IPS-20b (cell line): ENCODE data around the gene ETS1.

Experiments used
- H3K27ac ChIP-seq: one replicate; pipeline ENCODE4 v1.5.1; 2013; ENCODE audit warnings: low read length
- H3K27me3 ChIP-seq: 2 replicates; pipeline ENCODE4 v1.6.1; 2013; ENCODE audit warnings: mild to moderate bottlenecking, low read length, inconsistent platforms; ENCODE audit not compliant: insufficient read depth
- H3K36me3 ChIP-seq: 2 replicates; pipeline ENCODE4 v1.6.1; 2013; ENCODE audit warnings: low read depth, mild to moderate bottlenecking, inconsistent platforms, low read length, moderate library complexity; ENCODE audit not compliant: insufficient read depth
- H3K4me1 ChIP-seq: 2 replicates; pipeline ENCODE4 v1.6.1; 2013; ENCODE audit warnings: mild to moderate bottlenecking, control low read depth, inconsistent platforms, low read length, moderate library complexity; ENCODE audit not compliant: insufficient read depth
- H3K4me3 ChIP-seq: 2 replicates; pipeline ENCODE4 v1.5.1; 2013; ENCODE audit warnings: mild to moderate bottlenecking, low read length, inconsistent platforms
- H3K9ac ChIP-seq: 2 replicates; pipeline ENCODE4 v1.6.1; 2013; ENCODE audit warnings: low read depth, mild to moderate bottlenecking, inconsistent platforms, low read length, moderate library complexity
- H3K9me3 ChIP-seq: 2 replicates; pipeline ENCODE4 v1.6.1; 2013; ENCODE audit warnings: mild to moderate bottlenecking, low read depth, low read length, inconsistent platforms; ENCODE audit not compliant: insufficient read depth

The ETS1 gene

DNA sequence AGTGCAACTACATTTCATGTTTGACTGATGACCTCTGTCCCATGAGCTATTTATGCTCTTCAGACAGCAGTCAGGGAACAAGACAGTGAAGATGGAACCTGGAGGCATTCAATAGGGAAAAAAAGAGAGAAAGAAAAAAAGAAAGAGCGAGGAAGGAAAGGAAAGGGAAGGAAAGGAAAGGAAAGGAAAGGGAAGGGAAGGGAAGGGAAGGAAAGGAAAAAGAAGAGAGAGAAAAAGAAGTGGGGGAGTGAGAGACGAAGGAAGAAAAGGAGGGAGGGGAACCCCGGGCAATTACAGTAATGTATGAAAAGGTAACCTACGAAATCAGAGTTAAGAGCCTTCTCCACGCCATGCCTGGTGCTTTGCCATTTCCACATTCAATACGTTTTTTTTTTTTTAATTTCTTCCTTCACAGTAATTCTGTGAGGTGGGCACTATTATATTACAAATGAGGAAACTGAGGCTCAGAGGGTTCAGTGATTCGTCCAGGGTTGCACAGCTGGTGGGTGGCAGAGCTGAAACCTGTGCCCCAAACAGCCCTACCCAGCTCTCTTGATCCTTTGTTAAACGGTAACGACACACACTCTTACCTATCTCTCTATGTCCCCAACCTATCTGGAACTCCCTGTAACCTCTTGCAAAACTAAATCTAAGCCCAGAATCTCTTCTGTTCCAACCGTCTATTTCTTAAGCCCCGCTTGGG lies 39.3 kb downstream of the ETS1 start:
- Histone ChIP-seq H3K27me3 (peaks cover 94% of the 10 kb centered on the region), H3K27ac (no peak overlapping the region), H3K9me3 (no peaks in the 10 kb centered on the region), H3K9ac (no peak overlapping the region), H3K4me3 (peak overlapping the region; percentile 64; the same call in 1 of the 2 replicates), H3K4me1 (peaks cover 13% of the 10 kb centered on the region), H3K36me3 (no peaks in the 10 kb centered on the region)

DNA sequence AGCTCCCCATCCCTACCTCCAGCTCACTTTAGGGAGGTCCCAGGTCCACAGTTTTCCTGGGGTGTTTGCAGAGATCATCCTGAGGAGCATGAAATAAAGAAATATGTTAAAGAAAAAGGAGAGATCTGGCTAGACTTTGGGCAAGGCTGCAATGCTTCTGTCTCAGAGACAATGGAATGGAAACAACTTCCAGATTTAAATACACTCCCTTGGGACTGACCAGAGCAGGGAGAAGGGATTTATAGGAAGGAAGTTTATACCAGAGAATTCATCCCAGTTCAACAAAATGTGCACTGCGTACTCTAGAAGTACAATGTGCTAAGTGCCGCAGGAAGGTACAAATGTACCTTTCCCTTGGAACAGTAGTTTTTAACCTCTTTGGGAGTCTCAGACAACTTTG lies 40.4 kb downstream of the ETS1 start:
- H3K36me3 ChIP-seq: no peaks in the 10 kb centered on the region
- H3K27me3 ChIP-seq: peaks cover 90% of the 10 kb centered on the region
- H3K4me1 ChIP-seq: peaks cover 13% of the 10 kb centered on the region
- H3K9me3 ChIP-seq: no peaks in the 10 kb centered on the region
- no peak overlapping the region for H3K27ac ChIP-seq
- no peak overlapping the region for H3K4me3 ChIP-seq
- no peak overlapping the region for H3K9ac ChIP-seq

DNA sequence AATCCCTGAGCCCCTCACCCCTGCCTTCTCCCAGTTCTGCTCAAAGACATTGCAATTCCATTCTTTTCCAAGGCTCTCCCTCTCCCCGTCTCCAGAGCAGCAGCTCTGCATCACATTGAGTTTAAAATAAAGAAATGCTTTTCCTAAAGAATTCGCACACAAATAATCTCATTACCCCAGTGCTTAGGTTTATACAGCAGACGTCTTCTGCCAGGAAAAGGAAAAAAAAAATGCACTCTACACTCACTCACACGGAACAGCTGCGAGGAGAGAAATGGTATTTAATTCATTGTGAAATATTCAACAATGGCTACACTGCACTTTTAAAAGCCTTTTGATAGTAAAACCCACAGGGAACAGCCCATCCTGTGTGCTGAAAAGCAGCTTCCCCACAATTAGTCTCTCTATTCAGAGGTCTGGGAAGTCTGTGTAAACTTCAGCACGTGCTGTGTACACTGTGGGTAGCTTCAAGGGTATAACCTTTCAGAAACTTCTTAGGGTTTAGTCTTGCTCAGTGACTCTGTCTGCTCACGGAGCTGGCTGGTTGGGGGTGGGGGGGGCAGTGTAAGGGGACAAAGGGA lies 42.8 kb downstream of the ETS1 start:
- Histone ChIP-seq H3K27me3 (peaks cover 87% of the 10 kb centered on the region), H3K4me1 (peaks cover under 1% of the 10 kb centered on the region; the same call in 1 of the 2 replicates), H3K27ac (no peak overlapping the region)

DNA sequence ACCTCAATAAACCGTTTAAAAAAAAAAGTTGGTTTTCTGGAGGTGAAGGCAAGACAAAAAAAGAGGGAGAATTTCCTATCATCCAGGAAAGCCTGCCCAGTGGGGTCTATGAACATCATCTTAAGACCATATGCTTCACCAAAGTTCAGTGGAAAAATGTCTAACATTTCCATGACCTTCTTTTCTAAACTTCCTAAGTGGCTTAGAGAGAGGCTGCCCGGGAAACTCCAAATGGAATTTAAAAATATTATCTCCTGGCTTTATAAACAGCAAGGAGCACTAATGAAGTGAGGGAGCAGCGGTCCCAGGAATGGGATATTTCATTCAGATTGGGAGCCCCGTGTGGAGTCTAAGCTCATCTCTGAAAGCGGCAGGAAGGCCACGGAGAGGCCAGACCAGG lies 46.9 kb downstream of the ETS1 start:
- Histone ChIP-seq H3K27ac (no peak overlapping the region), H3K4me3 (no peak overlapping the region), H3K36me3 (no peaks in the 10 kb centered on the region), H3K9ac (no peak overlapping the region), H3K9me3 (no peaks in the 10 kb centered on the region), H3K4me1 (no peaks in the 10 kb centered on the region), H3K27me3 (peaks cover 87% of the 10 kb centered on the region)

More for the DNA sequence above, 42.8 kb downstream of the ETS1 start:
- Histone ChIP-seq H3K9ac (no peak overlapping the region), H3K4me3 (no peak overlapping the region), H3K36me3 (no peaks in the 10 kb centered on the region), H3K9me3 (no peaks in the 10 kb centered on the region)

DNA sequence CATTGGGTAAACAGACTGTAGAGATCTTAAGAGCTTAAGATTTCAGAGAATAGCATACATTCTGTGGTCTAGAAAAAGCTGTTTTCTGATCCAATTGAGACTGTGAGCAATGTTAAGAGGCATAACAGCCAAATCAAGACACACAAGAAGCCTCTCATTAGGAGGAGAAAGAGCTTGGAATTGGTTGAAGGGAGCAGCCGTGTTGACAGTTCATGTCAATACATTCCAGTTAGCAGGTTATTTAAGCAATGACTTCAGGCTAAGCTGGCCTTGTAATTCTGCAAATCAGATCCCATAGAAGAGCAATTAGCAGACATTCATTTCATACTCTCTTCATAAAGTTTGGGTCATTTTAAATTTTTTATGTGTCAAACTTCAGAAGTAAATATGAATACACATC lies 50.9 kb downstream of the ETS1 start:
- Histone ChIP-seq H3K27ac (no peak overlapping the region), H3K36me3 (no peaks in the 10 kb centered on the region), H3K4me1 (peaks cover 21% of the 10 kb centered on the region), H3K9ac (no peak overlapping the region), H3K9me3 (no peaks in the 10 kb centered on the region), H3K27me3 (peaks cover 97% of the 10 kb centered on the region), H3K4me3 (no peak overlapping the region)

DNA sequence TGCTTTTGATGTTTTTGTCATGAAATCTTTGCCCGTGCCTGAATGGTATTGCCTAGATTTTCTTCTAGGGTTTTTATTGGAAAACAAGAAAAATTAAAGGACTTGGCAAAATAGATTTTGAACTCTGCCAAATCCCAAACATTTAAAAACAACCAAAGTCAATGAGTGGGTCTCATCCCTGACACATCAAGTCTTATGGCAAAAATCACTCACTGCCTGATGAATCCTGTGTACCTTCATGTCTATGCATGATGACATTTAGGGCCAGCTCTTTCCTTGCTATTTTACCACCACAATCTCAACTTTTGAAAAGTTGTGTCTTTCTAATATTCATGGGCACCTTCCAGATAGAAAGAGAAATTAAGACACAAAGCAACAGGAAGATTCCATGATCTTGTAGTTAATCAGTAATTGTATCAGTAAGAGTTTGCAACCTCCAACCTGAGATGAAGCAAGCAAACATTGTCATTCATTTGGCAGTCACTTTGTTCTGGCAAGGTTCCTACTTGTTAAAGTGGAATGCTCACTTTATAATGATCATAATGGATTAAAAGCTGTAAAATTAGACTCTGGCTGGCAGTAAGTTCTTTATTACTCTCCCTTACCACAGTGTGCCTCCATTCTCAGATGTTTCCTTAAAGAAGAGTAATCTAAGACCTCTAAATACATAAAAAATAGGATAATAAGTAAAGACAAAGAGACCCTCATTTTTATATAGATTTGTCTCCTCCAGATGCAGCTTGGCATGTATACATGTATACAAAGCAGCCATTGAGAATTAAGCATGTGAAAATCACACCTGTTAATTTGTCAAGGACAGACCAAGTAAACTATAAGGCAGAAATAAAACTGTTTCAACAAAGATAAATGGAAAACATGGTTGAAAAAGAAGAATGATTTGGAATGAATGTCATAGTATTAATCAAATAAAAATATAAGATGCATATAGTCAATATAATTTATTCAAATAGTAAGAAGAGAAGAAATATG lies 51.6 kb downstream of the ETS1 start:
- Histone ChIP-seq H3K9ac (no peak overlapping the region), H3K4me3 (no peak overlapping the region), H3K9me3 (no peaks in the 10 kb centered on the region), H3K27me3 (peaks cover 97% of the 10 kb centered on the region), H3K4me1 (peaks cover 21% of the 10 kb centered on the region), H3K27ac (no peak overlapping the region), H3K36me3 (no peaks in the 10 kb centered on the region)

DNA sequence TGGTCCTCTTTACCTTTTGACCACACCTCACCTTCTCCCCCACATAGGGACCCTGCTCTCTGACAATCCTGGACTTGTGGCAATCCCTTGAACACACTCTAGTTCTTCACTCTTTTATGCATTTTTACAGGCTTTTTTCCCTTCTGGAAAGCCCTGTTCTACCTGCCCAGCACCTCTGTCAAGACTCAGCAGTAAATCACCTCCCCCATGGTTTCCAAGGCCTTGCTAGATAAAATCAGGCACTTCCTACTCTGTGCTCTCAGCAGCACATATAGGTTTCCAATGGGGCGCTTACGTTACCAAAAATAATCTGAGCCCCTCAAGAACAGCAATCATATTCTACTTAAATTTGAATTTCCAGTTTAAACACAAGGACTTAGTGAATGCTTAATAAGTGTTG lies 53.9 kb downstream of the ETS1 start:
- no peaks in the 10 kb centered on the region for H3K36me3 ChIP-seq
- H3K4me3 ChIP-seq: peak overlapping the region; percentile 62
- H3K9me3 ChIP-seq: no peaks in the 10 kb centered on the region
- H3K27ac ChIP-seq: no peak overlapping the region
- peaks cover 21% of the 10 kb centered on the region for H3K4me1 ChIP-seq
- H3K27me3 ChIP-seq: peaks cover 100% of the 10 kb centered on the region
- no peak overlapping the region for H3K9ac ChIP-seq

DNA sequence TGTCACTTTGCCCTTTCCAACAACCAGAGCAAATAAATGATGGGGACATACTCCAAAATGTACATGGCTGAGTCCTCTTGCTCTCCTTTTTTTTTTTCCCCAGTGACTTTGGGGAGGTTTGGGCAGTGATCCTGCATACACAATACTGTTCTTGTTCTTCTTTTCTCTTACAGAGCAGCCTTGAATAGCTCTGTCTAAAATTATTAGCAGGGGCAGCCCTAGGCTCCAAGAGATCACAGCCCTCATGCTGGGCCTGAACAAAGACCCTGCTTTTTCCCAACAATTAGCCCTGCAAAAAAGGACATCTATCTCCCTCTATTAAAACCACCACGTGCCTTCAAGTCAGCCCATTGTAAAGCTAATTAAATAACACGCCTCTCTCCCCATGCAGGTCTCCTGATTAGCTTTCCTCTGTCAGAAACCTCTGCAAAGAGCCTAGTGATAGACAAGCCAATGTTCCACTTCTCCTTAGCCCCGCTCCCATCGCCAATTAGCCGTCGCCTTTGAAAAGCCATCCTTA lies 54.7 kb downstream of the ETS1 start:
- Histone ChIP-seq H3K27ac (no peak overlapping the region), H3K9me3 (no peaks in the 10 kb centered on the region), H3K36me3 (no peaks in the 10 kb centered on the region), H3K4me3 (peak overlapping the region; percentile 62), H3K27me3 (peaks cover 100% of the 10 kb centered on the region), H3K4me1 (peaks cover 24% of the 10 kb centered on the region), H3K9ac (no peak overlapping the region)

DNA sequence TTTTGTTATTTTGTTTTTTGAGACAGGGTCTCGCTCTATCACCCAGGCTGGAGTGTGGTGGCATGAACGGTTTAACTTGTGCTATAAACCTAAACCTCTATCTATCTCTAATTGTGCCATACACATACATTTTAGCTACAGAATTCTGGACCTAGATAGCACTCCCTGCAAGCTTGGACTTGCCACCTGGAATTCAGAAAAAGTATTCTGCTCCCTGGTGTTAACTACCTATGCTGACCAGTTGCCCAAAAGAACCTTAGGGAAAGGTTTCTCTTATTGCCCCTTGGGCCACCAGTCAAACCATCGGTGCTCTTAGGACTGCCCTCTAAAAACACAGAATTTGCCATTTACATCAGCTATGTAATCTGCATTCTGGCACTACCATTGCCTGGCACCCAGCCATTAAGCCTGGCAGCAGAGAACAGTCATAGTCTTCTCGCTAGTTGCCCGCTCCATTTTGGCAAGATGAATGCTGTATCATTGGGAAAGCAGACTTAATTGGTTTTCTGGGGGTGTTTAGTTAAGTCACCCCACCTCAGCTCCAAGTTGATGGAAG lies 55.3 kb downstream of the ETS1 start:
- peak overlapping the region; percentile 18 for H3K4me3 ChIP-seq
- H3K36me3 ChIP-seq: no peaks in the 10 kb centered on the region
- H3K4me1 ChIP-seq: peaks cover 24% of the 10 kb centered on the region
- no peak overlapping the region for H3K27ac ChIP-seq
- H3K27me3 ChIP-seq: peaks cover 100% of the 10 kb centered on the region
- no peak overlapping the region for H3K9ac ChIP-seq
- no peaks in the 10 kb centered on the region for H3K9me3 ChIP-seq

DNA sequence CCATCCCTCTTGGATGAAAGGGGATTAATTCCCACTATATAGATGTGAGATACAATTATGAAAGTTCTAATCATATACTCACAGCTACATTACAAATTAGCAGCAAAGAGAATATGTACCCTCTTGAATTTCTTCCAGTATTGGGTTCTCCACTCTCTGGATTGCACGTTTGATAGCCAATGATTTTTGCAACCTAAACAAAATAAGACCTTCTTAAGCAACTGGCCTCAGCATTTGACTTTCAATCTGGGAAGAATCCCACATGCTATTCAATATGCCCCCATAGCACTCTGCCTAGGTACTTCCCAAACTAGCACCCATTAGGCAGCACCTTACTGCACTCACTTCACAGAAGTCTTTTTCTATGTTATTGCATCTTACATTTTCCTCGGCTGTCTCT lies 55.8 kb downstream of the ETS1 start:
- H3K4me3 ChIP-seq: no peak overlapping the region
- H3K9me3 ChIP-seq: no peaks in the 10 kb centered on the region
- no peak overlapping the region for H3K9ac ChIP-seq
- H3K4me1 ChIP-seq: peaks cover 26% of the 10 kb centered on the region
- H3K27me3 ChIP-seq: peaks cover 100% of the 10 kb centered on the region
- H3K27ac ChIP-seq: no peak overlapping the region
- no peaks in the 10 kb centered on the region for H3K36me3 ChIP-seq
